Left forelimb (tissue), 1 donor: ENCODE data around the gene SNAI3.

Source experiments
- DNase-seq: peaks from one replicate; pipeline ENCODE4 v3.0.0-alpha.2; 2018; ENCODE audit warnings: low spot score

The SNAI3 gene

GRCh38 chr16:88686439-88687253, at the start of gene SNAI3:
Gene SNAI3, minus strand, starts transcription at chr16:88686507. Its CDS starts 101 bp downstream, at chr16:88686406.
- peak; percentile 78 for DNase-seq

GRCh38 chr16:88736088-88736487, 49.8 kb upstream of the SNAI3 start:
- no peak for DNase-seq

GRCh38 chr16:88735616-88736015, 49.3 kb upstream of the SNAI3 start:
- DNase-seq = no peak

GRCh38 chr16:88735121-88735520, 48.8 kb upstream of the SNAI3 start:
- no peak for DNase-seq

- DNase-seq = no peak
These were observed 48.0 kb upstream of the SNAI3 start for GRCh38 chr16:88734361-88734728.

- no peak for DNase-seq
These were observed 47.5 kb upstream of the SNAI3 start for GRCh38 chr16:88733630-88734360.

- no peak for DNase-seq
These were observed 46.6 kb upstream of the SNAI3 start for GRCh38 chr16:88732961-88733294.

GRCh38 chr16:88732172-88732960, 46.1 kb upstream of the SNAI3 start:
- DNase-seq = no peak

GRCh38 chr16:88731699-88732098, 45.4 kb upstream of the SNAI3 start:
- no peak for DNase-seq

- no peak for DNase-seq
These were observed 44.6 kb upstream of the SNAI3 start for GRCh38 chr16:88730632-88731607.

- DNase-seq = no peak
These were observed 41.6 kb upstream of the SNAI3 start for GRCh38 chr16:88727871-88728270.

GRCh38 chr16:88726981-88727380, 40.7 kb upstream of the SNAI3 start:
- DNase-seq = no peak

GRCh38 chr16:88726408-88726749, 40.1 kb upstream of the SNAI3 start:
- DNase-seq = no peak

- DNase-seq = no peak
These were observed 39.5 kb upstream of the SNAI3 start for GRCh38 chr16:88725609-88726407.

- no peak for DNase-seq
These were observed 38.7 kb upstream of the SNAI3 start for GRCh38 chr16:88724855-88725555.

- no peak for DNase-seq
These were observed 37.6 kb upstream of the SNAI3 start for GRCh38 chr16:88723911-88724310.

GRCh38 chr16:88723507-88723887, 37.2 kb upstream of the SNAI3 start:
- no peak for DNase-seq

GRCh38 chr16:88722784-88723506, 36.6 kb upstream of the SNAI3 start:
- no peak for DNase-seq
